ENCODE measurements around the gene EPHB4. TPM values are rescaled to one million over a fixed set of nuclear protein-coding genes. Genes with fewer than 3 reads are reported as not detected.

The EPHB4 gene
- total RNA-seq = 104 and 153 TPM in 2 replicates

DNA sequence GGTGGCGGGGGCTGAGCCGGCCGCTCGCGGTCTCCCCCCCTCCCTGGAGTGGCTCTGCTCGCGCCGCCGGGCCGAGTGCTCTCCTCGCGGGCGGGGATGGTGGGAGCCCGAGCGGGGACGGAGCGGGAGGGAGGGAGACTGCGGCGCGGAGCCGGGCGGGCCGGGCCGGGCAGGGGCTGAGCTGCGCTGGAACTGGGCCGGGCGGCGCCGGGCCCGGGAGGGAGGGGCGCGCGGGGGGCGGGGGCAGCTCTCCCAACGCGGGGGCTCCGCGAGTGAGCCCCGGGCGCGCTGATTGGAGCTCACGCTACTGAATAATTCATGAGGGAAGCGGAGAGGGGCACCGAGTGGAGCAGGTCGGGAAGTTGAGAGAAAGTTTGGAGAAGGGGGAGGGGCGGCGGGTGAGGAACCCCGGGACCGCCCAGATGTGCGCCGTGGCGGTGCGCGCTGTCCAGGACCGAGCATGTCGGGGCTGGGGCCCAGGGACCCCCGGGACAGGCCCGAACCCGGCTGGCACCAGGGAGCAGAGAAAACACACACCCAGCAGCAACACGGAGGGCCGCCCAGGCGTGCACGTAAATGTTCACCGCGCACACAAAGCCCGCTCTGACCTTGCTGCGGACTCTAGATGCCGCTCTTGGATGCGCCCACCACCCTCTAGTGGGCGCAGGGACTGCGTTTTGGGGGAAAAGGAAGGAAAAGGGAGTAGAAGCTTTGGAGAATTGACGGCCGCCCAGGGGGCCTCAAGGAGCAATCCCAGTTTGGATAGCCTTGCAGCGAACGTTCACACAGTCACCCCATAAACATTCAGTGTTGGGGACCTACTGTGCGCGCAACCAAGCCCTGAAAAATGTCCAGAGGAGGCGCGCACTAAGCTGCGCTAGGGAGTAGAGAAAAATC lies at the start of gene EPHB4:
Gene EPHB4 (minus strand): TSS at position 194 of the 897 bp plus-strand sequence. CDS start 493 bp downstream, outside the sequence.
- no peak for TF ChIP-seq CTCF (IDR thresholded peaks at IDR 0.05; ENCODE audit: insufficient read depth, low read length, severe bottlenecking)
- FAIRE-seq = no peak
- Histone ChIP-seq H3K27me3 (ENCODE audit: control insufficient read depth, insufficient read depth, low read length) (no peaks in the 10 kb centered on the region), H3K36me3 (ENCODE audit: control insufficient read depth, insufficient read depth, low read length) (peaks cover 13% of the 10 kb centered on the region), H3K4me3 (ENCODE audit: low read depth, low read length) (peak within 1 kb of the TSS; percentile 69)
- peak; percentile 68 for DNase-seq (ENCODE audit: low read depth)

- Histone ChIP-seq H3K36me3 (ENCODE audit: control insufficient read depth, insufficient read depth, low read length) (peaks cover 27% of the 10 kb centered on the region), H3K4me3 (ENCODE audit: low read depth, low read length) (peak overlapping the region; percentile 87), H3K27me3 (ENCODE audit: control insufficient read depth, insufficient read depth, low read length) (no peaks in the 10 kb centered on the region)
- no peak for DNase-seq (ENCODE audit: low read depth)
- no peak for TF ChIP-seq CTCF (IDR thresholded peaks at IDR 0.05; ENCODE audit: insufficient read depth, low read length, severe bottlenecking)
- FAIRE-seq = no peak
These were observed 48.0 kb upstream of the EPHB4 start for GRCh38 chr7:100875356-100875751.

- peak within 1 kb of the TSS; percentile 87 for H3K4me3 ChIP-seq (ENCODE audit: low read depth, low read length)
- peak; percentile 42 for TF ChIP-seq CTCF (IDR thresholded peaks at IDR 0.05; ENCODE audit: insufficient read depth, low read length, severe bottlenecking)
- DNase-seq (ENCODE audit: low read depth) (peak; percentile 88), FAIRE-seq (peak; percentile 18)
- H3K27me3 ChIP-seq (ENCODE audit: control insufficient read depth, insufficient read depth, low read length) = no peaks in the 10 kb centered on the region
- H3K36me3 ChIP-seq (ENCODE audit: control insufficient read depth, insufficient read depth, low read length) = peaks cover 25% of the 10 kb centered on the region
These were observed 47.4 kb upstream of the EPHB4 start, which contains the start of gene SRRT for GRCh38 chr7:100874577-100875355. Gene SRRT (plus strand): TSS chr7:100875103. CDS start chr7:100875591, 488 bp downstream.

DNA sequence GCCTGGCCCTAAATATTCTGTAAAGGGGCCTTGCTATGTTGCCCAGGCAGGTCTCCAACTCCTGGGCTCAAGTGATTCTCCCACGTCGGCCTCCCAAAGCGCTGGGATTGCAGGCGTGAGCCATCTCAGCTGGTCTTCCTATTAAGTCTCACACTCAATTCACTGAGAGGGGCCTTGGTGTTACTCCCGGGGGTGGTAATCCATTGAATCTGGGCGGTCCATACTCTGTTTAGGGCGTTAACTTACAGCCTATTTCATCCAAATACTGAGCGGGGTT lies 46.9 kb upstream of the EPHB4 start:
- FAIRE-seq = no peak
- no peak for DNase-seq (ENCODE audit: low read depth)
- Histone ChIP-seq H3K27me3 (ENCODE audit: control insufficient read depth, insufficient read depth, low read length) (no peaks in the 10 kb centered on the region), H3K36me3 (ENCODE audit: control insufficient read depth, insufficient read depth, low read length) (peaks cover 24% of the 10 kb centered on the region), H3K4me3 (ENCODE audit: low read depth, low read length) (peak overlapping the region; percentile 87)
- TF ChIP-seq CTCF (IDR thresholded peaks at IDR 0.05; ENCODE audit: insufficient read depth, low read length, severe bottlenecking) = no peak

DNA sequence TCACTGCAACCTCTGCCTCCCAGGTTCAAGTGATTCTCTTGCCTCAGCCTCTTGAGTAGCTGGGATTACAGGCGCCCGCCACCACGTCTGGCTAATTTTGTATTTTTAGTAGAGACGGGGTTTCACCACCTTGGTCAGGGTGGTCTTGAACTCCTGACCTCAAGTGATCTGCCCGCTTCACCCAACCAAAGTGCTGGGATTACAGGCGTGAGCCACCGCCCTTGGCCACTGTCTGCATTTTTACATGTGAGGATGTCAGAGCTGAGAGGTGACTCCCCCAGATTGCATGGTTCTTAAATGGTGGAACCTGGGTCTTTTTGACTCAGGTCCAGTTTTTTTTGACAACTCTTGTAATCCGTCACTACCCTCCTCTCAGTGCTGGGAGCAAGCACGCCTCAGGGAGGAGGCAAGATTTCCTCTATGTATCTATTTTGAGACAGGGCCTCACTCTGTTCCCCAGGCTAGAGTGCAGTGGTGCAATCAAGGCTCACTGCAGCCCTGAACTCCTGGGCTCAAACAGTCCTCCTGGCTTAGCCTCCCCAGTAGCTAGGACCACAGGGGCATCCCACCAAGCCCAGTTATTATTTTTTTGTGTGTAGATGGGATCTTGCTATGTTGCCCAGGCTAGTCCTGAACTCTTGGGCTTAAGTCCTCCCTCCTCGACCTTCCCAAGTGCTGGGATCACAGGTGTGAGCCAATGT lies 46.4 kb upstream of the EPHB4 start:
- Histone ChIP-seq H3K4me3 (ENCODE audit: low read depth, low read length) (no peak overlapping the region), H3K36me3 (ENCODE audit: control insufficient read depth, insufficient read depth, low read length) (peaks cover 26% of the 10 kb centered on the region), H3K27me3 (ENCODE audit: control insufficient read depth, insufficient read depth, low read length) (no peaks in the 10 kb centered on the region)
- TF ChIP-seq CTCF (IDR thresholded peaks at IDR 0.05; ENCODE audit: insufficient read depth, low read length, severe bottlenecking) = no peak
- DNase-seq (ENCODE audit: low read depth) (no peak), FAIRE-seq (no peak)

Measured in bronchial epithelial cell (primary cell).